ENCODE data around the gene LCE3E.

DNA sequence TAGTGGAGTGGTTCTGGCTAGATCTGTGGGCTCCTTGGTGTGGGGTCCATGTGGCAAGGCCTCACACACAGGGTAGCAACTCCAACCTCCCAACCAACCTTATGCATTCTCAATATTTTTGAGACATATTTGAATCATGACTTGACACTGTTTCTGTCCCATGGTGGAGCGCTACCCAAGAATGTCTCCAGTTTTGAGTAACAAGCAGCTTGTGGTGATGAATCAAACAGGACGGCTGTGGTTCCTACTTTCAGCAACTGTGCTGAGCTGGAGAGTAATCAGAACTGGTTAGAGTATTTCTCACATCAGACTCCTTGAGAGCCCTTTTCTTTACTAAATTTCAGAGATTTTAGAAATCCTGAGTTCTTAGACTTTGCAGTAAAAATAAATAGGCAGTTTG, 10.6 kb upstream of the LCE3E start:
- TF ChIP-seq, protein P1, sequence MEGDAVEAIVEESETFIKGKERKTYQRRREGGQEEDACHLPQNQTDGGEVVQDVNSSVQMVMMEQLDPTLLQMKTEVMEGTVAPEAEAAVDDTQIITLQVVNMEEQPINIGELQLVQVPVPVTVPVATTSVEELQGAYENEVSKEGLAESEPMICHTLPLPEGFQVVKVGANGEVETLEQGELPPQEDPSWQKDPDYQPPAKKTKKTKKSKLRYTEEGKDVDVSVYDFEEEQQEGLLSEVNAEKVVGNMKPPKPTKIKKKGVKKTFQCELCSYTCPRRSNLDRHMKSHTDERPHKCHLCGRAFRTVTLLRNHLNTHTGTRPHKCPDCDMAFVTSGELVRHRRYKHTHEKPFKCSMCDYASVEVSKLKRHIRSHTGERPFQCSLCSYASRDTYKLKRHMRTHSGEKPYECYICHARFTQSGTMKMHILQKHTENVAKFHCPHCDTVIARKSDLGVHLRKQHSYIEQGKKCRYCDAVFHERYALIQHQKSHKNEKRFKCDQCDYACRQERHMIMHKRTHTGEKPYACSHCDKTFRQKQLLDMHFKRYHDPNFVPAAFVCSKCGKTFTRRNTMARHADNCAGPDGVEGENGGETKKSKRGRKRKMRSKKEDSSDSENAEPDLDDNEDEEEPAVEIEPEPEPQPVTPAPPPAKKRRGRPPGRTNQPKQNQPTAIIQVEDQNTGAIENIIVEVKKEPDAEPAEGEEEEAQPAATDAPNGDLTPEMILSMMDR (conservative IDR thresholded peaks at IDR 0.05; ENCODE audit: low read length), result no peak
- no peak for TF ChIP-seq EZH2phosphoT487 (IDR thresholded peaks at IDR 0.05; ENCODE audit: borderline replicate concordance)
